HG03469 (cell line): ENCODE measurements around the gene OLFM4.
"Not testable (repeated sequence)": the region's sequence is repeated elsewhere in the genome, so short reads cannot be mapped to it uniquely, and the experiment has no call there.

Experiments
- ATAC-seq: cut with Tn5 transposase; IDR thresholded peaks from one replicate; pipeline ENCODE4 v1.9.1; 2021; ENCODE audit warnings: mild to moderate bottlenecking, moderate library complexity, moderate number of reproducible peaks; ENCODE audit not compliant: unreplicated experiment

OLFM4 gene

GRCh38 chr13:53014018-53014417, 14.6 kb upstream of the OLFM4 start:
- not testable (repeated sequence) for ATAC-seq

GRCh38 chr13:53014495-53015443, 13.8 kb upstream of the OLFM4 start:
- ATAC-seq = no peak

- no peak for ATAC-seq
Measured at GRCh38 chr13:53015971-53016370, 12.6 kb upstream of the OLFM4 start.

GRCh38 chr13:53017433-53017970, 11.1 kb upstream of the OLFM4 start:
- ATAC-seq = no peak

GRCh38 chr13:53018690-53019647, 9.6 kb upstream of the OLFM4 start:
- no peak for ATAC-seq

GRCh38 chr13:53020764-53021335, 7.8 kb upstream of the OLFM4 start:
- no peak for ATAC-seq

- no peak for ATAC-seq
Measured at GRCh38 chr13:53023246-53023645, 5.4 kb upstream of the OLFM4 start.

- ATAC-seq = no peak
Measured at GRCh38 chr13:53028063-53028462, 550 bp upstream of the OLFM4 start.

- ATAC-seq = no peak
Measured at GRCh38 chr13:53032849-53033248, 4.2 kb downstream of the OLFM4 start.

GRCh38 chr13:53038993-53039392, 10.4 kb downstream of the OLFM4 start:
- no peak for ATAC-seq

- no peak for ATAC-seq
Measured at GRCh38 chr13:53041968-53042516, 13.4 kb downstream of the OLFM4 start.

GRCh38 chr13:53042877-53043276, 14.3 kb downstream of the OLFM4 start:
- no peak for ATAC-seq

- ATAC-seq = no peak
Measured at GRCh38 chr13:53043398-53043797, 14.8 kb downstream of the OLFM4 start.

GRCh38 chr13:53045189-53045588, 16.6 kb downstream of the OLFM4 start:
- no peak for ATAC-seq

GRCh38 chr13:53048880-53049279, 20.3 kb downstream of the OLFM4 start:
- ATAC-seq = no peak

GRCh38 chr13:53050151-53050550, 21.5 kb downstream of the OLFM4 start:
- no peak for ATAC-seq

GRCh38 chr13:53052675-53053074, 24.1 kb downstream of the OLFM4 start:
- no peak for ATAC-seq

- no peak for ATAC-seq
Measured at GRCh38 chr13:53054569-53054968, 26.0 kb downstream of the OLFM4 start.

- ATAC-seq = no peak
Measured at GRCh38 chr13:53058065-53058679, 29.6 kb downstream of the OLFM4 start.

- no peak for ATAC-seq
Measured at GRCh38 chr13:53060840-53061490, 32.4 kb downstream of the OLFM4 start.
